Stimulated activated CD4-positive, alpha-beta T cell treated with anti-CD3 and anti-CD28 coated beads, Interleukin-12 subunit alpha, Interleukin-12 subunit beta, amount 100 ng/mL, for 4 hours (primary cell): ENCODE measurements around the gene EPHA10.
"Not testable (repeated sequence)": the region's sequence is repeated elsewhere in the genome, so short reads cannot be mapped to it uniquely, and the experiment has no call there.

Experiments used
- DNase-seq: peaks from one replicate; pipeline ENCODE4 v3.0.0-alpha.2; 2020

The EPHA10 gene

DNA sequence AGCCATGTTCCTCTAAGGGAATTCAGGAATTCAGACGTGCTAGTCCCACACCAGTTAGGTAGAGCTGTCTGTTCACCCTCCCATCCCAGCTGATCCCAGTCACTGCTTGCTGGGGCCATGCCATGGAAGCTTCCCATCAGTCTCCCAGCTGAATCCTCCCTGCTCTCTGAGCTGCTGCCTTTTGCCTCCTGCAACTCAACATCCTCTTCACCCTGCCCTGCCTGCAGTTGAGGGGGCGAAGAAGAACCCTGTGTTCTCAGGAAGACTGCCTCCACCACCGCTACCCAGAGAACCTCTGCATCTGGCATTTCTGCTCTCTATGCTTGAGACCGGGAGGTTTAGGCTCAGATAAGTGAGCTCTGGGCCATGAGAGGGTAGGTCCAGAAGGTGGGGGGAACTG, 56.4 kb downstream of the EPHA10 start:
- DNase-seq = no peak

- no peak for DNase-seq
Measured at GRCh38 chr1:37705399-37705798, 59.5 kb downstream of the EPHA10 start.

DNA sequence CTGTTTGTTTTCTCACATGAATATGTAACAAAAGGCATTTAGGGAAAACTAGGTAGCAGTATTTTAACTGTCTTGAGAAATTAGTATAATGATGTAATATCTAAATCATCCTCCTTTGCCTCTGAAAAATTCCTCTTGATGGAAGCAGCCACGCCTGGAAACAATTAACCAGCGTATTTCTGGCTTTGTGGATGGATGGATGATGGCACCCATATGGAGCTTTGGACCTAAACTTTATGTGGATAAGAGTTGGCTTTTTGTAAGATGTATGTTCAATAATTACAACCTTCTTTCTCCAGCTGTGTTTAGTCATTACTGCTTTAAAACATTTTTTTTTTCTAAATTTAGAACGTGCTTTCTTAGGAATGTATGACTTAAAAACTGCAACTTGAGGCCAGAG, 60.0 kb downstream of the EPHA10 start:
- no peak for DNase-seq

- DNase-seq = no peak
Measured at GRCh38 chr1:37703061-37703460, 61.9 kb downstream of the EPHA10 start.

GRCh38 chr1:37701051-37701450, 63.9 kb downstream of the EPHA10 start:
- no peak for DNase-seq

DNA sequence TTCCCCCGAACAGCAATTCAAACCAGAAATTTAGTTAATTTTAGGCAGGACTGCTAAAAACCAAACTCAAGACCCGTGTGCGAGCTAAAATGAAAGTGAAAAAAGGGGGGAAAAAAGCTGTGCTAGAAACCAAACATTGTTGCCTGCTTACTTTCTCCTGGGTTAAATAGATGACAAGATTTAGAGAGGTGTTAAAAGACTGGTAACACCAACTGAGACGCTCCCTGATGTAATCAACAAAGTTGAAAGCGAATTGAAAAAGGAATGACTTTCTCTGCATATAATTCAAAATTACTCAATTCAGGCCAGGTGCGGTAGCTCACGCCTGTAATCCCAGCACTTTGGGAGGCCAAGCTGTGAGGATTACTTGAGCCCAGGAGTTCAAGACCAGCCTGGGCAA, 65.8 kb downstream of the EPHA10 start:
- no peak for DNase-seq

DNA sequence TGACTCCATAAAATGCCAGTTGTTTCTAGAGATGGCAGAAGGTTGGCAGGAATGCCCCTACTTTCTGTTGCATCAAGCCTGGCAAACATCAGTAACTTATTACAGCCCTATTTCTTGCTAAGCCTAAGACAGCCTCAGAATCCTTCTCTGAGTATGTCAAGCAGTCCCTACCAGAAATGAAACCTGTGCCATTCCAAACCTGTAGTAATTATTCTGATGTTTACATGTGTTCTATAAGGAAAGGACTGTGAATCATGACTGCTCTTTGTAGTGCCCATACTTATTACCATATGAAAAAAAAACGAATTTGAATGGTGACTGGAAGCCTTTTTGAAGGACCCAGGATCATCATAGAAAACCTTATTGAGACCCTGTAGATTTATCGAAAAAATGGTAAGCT, 67.2 kb downstream of the EPHA10 start:
- DNase-seq = no peak

DNA sequence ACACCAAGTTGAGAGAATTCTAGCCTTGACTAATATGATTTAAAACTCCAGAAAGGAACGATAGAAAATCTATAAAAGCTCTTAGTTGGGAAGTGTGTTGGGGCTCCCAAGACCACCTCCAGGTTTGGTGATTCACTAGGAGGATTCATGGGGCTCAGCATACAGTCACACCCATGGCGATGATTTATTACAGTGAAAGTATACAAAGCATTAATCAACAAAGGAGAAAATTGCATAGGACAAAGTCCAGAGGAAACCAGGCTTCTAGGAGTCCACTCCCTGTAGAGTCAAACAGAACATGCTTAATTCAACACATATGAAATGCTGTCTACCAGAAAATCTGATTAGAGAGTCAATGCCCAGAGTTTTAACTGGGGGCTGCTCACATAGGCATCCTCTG, 67.8 kb downstream of the EPHA10 start:
- DNase-seq = no peak

DNA sequence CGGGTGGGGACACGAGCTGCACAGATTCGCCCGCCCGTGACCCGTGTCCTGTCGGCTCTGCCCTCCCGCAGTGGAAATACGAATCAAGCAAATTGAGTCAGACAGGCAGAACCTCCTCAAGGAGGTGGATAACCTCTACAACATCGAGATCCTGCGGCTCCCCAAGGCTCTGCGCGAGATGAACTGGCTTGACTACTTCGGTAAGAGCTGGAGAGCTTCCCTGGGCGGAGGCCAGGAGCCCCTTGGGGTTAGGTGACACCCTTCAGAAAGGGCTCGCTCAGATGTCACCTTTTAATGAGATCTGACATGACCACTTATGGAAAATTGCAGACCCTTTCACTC, 72.1 kb downstream of the EPHA10 start:
- no peak for DNase-seq

GRCh38 chr1:37692078-37692833, 72.7 kb downstream of the EPHA10 start, which contains the start of gene CDCA8:
Gene CDCA8, plus strand, starts transcription at chr1:37692516. Its CDS starts 175 bp downstream, at chr1:37692691.
- DNase-seq = peak; percentile 97

- DNase-seq = no peak
Measured at GRCh38 chr1:37691497-37692077, 73.3 kb downstream of the EPHA10 start.

GRCh38 chr1:37688926-37689325, 76.0 kb downstream of the EPHA10 start:
- DNase-seq = no peak

GRCh38 chr1:37687764-37688163, 77.2 kb downstream of the EPHA10 start:
- not testable (repeated sequence) for DNase-seq

- no peak for DNase-seq
Measured at GRCh38 chr1:37685722-37686121, 79.2 kb downstream of the EPHA10 start.

GRCh38 chr1:37684182-37684581, 80.7 kb downstream of the EPHA10 start:
- not testable (repeated sequence) for DNase-seq

- peak; percentile 75 for DNase-seq
Measured at GRCh38 chr1:37682334-37682987, 82.5 kb downstream of the EPHA10 start.

DNA sequence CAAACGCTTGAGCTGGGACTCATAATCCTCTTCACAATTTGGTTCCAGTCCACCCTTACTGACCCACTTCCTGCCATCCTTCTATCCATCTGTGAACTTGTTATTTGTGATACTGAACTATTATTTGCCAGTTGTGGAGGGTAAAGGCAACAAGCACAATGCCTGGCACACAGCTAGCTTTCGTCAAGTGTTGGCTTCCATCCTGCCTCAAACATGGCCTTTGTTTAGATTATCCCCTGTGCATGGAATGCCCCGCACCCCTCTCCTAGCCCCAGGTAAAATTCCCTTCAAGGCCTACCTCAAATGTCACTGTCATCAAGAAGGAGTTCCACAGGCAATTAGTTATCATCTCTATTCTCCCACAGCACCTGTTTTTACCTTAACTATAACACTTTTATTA, 84.0 kb downstream of the EPHA10 start:
- no peak for DNase-seq

DNA sequence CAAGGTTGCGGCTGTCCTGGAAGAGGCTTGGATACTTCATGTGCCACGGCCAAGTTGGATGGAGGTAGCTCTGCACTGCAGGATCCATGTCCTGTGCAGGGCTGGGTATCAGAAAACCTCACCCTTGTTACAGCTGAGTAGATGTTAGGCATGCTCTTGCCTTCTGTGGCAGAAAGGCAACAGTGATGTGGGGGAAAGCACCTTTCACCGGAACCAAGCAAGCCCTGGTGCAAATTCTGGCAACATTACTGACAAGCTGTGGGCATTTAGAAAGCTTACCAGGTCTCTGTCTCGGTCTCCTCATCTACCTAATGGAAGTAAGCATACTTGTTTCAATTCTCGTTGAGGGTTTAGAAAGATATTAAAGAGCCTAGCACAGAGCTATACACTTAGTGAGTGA, 87.1 kb downstream of the EPHA10 start:
- DNase-seq = no peak

- DNase-seq = no peak
Measured at GRCh38 chr1:37677143-37677439, 87.8 kb downstream of the EPHA10 start.

- DNase-seq = no peak
Measured at GRCh38 chr1:37676281-37677142, 88.4 kb downstream of the EPHA10 start.

- peak; percentile 30 for DNase-seq
Measured at GRCh38 chr1:37673920-37674319, 91.0 kb downstream of the EPHA10 start.

GRCh38 chr1:37672136-37672870, 92.6 kb downstream of the EPHA10 start:
- no peak for DNase-seq

- no peak for DNase-seq
Measured at GRCh38 chr1:37671261-37671660, 93.7 kb downstream of the EPHA10 start.
